NOMO-1 (cell line): ENCODE measurements around the gene MBP.
"Not testable (repeated sequence)": the region's sequence is repeated elsewhere in the genome, so short reads cannot be mapped to it uniquely, and the experiment has no call there.

Experiments used
- DNase-seq, 2 experiments: peaks; one replicate each; lab custom pipeline; 2025; ENCODE audit not compliant: unreplicated experiment in 2 of 2; lab: John Stamatoyannopoulos, UW

MBP gene

DNA sequence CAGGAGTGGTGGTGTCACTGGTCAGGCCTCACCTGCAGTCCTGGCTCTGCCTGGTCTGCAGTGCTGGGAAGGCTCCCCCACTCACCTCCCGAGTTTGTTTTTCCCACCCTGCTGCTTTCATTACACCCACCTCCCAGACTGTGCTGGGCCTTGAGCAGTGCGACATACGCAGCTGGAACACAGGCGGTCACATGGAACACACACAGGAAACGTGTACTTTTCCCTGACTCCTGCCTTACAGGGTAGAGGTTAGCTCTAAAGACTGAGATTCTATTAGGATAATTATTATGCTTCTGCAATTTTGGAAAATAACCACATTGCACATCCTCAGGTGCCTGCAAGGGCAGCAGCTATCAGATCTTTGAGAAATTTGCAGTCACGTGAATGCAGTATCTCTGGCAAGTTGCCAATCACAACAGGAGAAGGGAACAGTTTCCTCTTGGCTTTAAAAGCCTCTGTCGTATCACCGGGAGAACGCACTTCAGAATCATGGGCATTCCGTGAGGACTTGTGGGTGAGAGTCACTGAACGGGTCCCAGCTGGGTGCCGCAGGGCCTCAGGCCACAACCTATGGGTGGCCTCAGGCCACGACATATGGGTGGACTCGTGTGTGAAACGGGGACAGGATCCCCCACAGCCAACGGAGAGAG lies 173.8 kb downstream of the MBP start:
- no peak for DNase-seq

GRCh38 chr18:76957384-76958355 lies 174.9 kb downstream of the MBP start:
- DNase-seq = no peak

GRCh38 chr18:76956648-76957047 lies 175.9 kb downstream of the MBP start:
- no peak for DNase-seq

GRCh38 chr18:76955524-76956170 lies 176.9 kb downstream of the MBP start:
- no peak for DNase-seq

DNA sequence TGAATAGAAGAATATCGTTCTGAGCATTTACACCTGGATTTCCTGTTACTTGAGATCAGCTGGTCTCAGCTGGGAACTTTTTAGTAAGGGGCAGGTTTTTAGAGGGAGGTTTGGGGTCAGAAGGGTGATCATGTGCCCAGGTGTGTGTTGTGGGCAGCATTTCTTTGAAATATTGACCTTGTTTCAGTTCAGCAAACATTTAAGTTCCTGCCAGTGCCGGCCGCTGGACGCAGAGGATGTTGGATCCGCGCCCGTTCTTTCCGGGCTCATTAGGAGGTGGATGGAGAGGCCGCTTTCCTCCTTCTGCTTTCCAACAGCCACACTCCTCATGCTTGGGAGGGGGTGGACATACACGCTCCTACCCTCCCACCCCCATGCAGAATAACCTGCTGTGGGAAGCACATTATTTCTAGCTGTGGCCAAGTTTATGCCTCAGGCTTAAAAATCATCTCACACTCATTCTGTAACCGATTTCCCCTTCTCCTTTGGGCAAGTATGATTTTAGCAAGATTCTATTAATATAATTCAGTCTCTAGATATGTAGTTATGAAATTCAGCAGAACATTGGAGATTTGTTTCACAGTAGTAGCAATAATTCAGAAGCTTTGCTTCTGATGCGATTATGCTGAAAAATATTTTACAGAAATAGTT lies 178.9 kb downstream of the MBP start:
- DNase-seq = no peak

- DNase-seq = no peak
These were observed 179.4 kb downstream of the MBP start for GRCh38 chr18:76953156-76953555.

GRCh38 chr18:76952747-76953146 lies 179.8 kb downstream of the MBP start:
- no peak for DNase-seq

GRCh38 chr18:76951456-76952247 lies 180.9 kb downstream of the MBP start:
- DNase-seq = no peak

DNA sequence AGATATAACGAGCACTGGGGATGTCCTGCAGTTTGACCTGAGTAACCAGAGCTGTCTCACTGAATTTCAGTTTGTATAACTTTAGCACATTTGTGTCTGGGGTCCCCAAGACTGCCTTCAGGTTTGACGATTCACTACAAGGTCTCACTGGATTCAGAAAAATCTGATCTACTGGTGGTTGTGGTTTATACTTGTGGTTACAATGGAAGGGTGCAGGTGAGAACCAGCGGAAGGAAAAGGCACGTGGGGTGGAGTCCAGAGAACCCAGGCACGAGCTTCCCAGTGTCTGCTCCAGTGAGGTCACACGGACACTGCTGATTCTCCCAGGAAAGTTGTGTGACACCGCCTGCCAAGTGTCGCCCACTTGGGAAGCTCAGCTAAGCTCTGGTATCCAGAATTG lies 184.2 kb downstream of the MBP start:
- DNase-seq = no peak

GRCh38 chr18:76944346-76944745 lies 188.2 kb downstream of the MBP start:
- DNase-seq = not testable (repeated sequence)

- DNase-seq = no peak
These were observed 188.8 kb downstream of the MBP start for GRCh38 chr18:76943542-76944339.

DNA sequence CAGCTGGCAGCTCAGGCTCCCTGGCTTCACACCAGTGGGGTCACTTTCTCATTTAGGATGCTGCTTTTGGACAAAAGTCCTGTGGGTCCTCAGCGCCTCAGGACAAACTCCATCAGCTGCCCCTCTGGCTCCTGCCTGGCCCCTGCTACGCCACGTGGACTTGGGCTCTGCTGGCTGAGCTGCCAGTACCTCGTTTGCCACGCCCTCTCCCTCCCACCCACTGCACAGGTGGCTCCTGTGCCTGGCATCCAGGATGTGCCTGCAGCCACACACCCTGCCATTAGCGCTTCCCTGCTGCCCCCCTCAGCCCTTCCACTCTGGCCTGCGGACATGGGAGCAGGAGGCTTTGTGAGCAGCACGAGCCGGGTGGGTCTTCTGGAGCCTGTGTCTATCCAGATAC lies 191.3 kb downstream of the MBP start:
- DNase-seq = no peak

DNA sequence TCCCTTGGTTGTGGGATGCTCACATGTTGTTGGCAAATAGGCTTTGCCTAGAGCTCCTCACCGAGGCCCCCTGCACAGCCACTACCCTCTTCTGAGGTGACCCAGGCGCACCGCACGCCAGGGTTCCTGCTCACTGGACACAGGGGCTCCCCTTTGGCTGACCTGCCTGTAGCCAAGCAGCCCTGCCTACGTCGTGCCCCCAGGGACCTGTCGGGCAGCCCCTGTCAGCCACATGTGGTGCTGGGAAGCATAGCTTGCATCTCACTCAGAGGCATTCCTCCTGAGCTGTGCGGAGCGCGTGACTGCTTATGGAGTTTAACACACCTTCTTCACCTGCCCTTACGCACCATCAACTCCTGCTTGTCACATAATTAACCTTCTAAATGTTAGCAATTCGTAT lies 194.0 kb downstream of the MBP start:
- DNase-seq = no peak

DNA sequence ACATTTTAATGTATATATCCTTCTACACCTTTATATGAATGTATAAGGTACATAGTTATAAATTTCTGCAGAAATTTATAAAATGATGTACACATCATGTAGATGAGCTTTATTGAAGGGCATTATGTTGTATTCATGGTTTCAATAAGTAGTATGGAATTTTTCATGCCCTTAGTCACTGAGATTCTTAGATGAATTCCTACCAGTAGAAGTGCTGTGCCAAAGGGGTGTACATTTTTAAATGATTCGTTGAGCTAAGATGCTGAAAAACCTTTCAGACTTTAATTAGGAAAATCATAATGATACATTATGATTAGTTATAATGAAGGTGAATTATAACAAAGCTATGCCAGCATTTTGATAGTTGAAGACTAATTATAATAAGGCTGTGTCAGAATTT lies 195.0 kb downstream of the MBP start:
- no peak for DNase-seq

DNA sequence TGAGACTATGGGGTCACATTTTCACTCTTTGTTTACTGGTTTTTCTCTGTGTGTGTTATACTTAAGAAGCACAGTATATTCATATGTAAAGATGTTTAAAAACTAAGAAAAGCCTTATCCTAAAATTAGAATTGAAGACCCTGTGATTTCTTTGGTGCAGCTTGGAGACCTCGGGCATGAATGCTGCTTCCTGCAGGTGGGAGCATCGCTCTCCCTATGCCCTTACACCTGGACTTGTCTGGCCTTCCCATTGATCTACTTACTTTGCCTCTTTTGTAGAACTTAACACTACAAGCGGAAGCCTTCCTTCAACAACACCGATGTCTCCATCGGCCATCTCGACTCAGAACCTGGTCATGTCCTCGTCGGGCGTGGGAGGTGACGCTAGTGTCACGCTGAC lies 195.7 kb downstream of the MBP start:
- DNase-seq = no peak

GRCh38 chr18:76935722-76936337 lies 196.8 kb downstream of the MBP start:
- no peak for DNase-seq

DNA sequence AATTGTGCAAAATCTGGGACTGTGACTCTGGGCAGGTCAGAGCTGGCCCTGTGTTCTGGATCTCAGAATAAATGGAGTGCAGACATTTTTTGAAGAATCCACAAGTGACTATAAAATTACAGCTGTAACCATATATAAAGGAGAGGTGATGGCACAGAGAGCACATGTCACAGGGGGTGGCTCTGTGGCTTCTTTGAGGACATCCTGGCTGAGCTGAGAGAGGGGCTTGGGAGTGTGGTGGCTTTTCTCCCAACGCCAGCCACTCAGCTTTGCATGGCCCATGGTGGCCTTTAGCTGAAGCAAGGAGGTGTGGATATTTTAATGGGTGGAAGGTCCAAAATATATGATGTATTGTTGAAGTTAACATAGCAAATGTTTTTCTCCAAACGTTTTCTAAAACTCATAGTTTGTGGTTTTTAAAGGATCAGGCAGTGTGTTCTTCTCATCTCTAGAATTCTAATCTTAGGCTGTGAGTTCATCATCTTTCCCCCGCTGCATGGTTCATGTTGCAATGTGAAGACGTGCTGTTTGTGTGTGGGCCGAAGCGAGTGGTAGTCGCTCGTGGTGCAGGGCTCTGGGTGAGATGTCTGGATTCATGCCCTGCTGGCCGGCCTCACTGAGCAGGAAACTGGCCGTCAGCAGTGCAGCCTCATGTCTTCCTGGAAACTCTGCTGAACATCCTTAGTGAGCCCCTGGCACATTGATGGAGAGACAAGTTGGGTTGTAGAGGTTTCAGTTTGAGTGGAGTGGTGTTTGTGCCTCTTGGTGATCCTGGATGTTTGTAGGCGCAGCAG lies 200.4 kb downstream of the MBP start:
- DNase-seq = no peak

GRCh38 chr18:76931171-76931570 lies 201.4 kb downstream of the MBP start:
- DNase-seq = no peak
